Body of pancreas (tissue), 4 donors: Measurements from ENCODE around the gene GSTO2. TPM values are rescaled to one million over a fixed set of nuclear protein-coding genes. Genes with fewer than 3 reads are reported as not detected.
"Not testable (repeated sequence)": the region's sequence is repeated elsewhere in the genome, so short reads cannot be mapped to it uniquely, and the experiment has no call there.

ENCODE experiments used
- ATAC-seq: fragments of 150-250 bp; one replicate; pipeline ENCODE4 v1.9.1; 2016
- DNase-seq, 4 donors: peaks; one replicate each; pipeline ENCODE4 v3.0.0-alpha.2; 2019
- H3K27ac ChIP-seq, 4 donors: fragments of 200-600 bp; sonication (generic); 1 replicate in 3 of 4; 2 replicates in 1 of 4; pipeline versions ENCODE4 v1.5.1 to v1.6.1; 2016 to 2019; ENCODE audit warnings: mild to moderate bottlenecking in 1 of 4, mixed read lengths in 1 of 4, moderate library complexity in 1 of 4
- H3K27me3 ChIP-seq, 2 donors: fragments of 200-600 bp; sonication (generic); one replicate each; pipeline ENCODE4 v1.6.0; 2016; ENCODE audit warnings: mild to moderate bottlenecking in 1 of 2
- H3K36me3 ChIP-seq, 2 donors: fragments of 200-600 bp; sonication (generic); replicated peaks in 1 of 2; 2 replicates each; pipeline ENCODE4 v1.5.1; 2016; ENCODE audit warnings: low read depth in 2 of 2; ENCODE audit not compliant: insufficient read depth in 1 of 2
- H3K4me1 ChIP-seq: fragments of 200-600 bp; sonication (generic); one replicate; pipeline ENCODE4 v1.6.0; 2016
- H3K4me3 ChIP-seq, 2 donors: fragments of 200-600 bp; sonication (generic); 1 replicate in 1 of 2; 2 replicates in 1 of 2; pipeline ENCODE4 v1.5.1; 2016 to 2019
- H3K9me3 ChIP-seq, 3 donors: fragments of 200-600 bp; sonication (generic); 1 replicate in 2 of 3; 2 replicates in 1 of 3; pipeline ENCODE4 v1.5.1; 2016
- CTCF ChIP-seq, 7 experiments: fragments of 450-650 bp in 4 of 7; fragments of 200-600 bp in 3 of 7; sonication (generic) in 3 of 7; IDR thresholded peaks; one replicate each; pipeline ENCODE4 v1.5.1; 2016 to 2019; ENCODE audit warnings: antibody characterized with exemption in 7 of 7
- POLR2A ChIP-seq, 3 donors: fragments of 450-650 bp; IDR thresholded peaks; one replicate each; pipeline ENCODE4 v1.6.1; 2016; ENCODE audit warnings: antibody characterized with exemption in 3 of 3, mild to moderate bottlenecking in 2 of 3
- WGBS, 2 donors: methylation state at CpG; one replicate each; pipeline ENCODE4 v1.1.5; 2017; 5-methylcytosine and 5-hydroxymethylcytosine counted together
- intact Hi-C: fragments of 100-400 bp; cut with DNase I; formaldehyde crosslinking; loops from one replicate; pipeline ENCODE4 v1.15.1; 2023
- total RNA-seq, 2 donors: library from RNA; depleted of rRNA; stranded (reverse); fragments of >200 nt; gene quantifications; one replicate each; pipeline ENCODE4 v1.1.0, GENCODE V29; 2016

GSTO2 gene
- total RNA-seq, 2 donors from 2014 or later: 9.6 to 26.5 TPM

GRCh38 chr10:104235801-104236200, 33.2 kb upstream of the GSTO2 start:
- intact Hi-C loops: no loop called here
- ATAC-seq (no peak), DNase-seq (no peak)
- H3K27me3 ChIP-seq: no peaks in the 10 kb centered on the region
- peaks cover 4% of the 10 kb centered on the region for H3K4me1 ChIP-seq
- 55 to 67% methylated on average over 3 of the region's 3 CpGs for WGBS, 2 donors
- TF ChIP-seq CTCF (IDR thresholded peaks at IDR 0.05) (no peak), POLR2A (IDR thresholded peaks at IDR 0.05) (no peak)
- H3K36me3 ChIP-seq: no peaks in the 10 kb centered on the region
- no peaks in the 10 kb centered on the region for H3K9me3 ChIP-seq
- no peak overlapping the region for H3K27ac ChIP-seq
- H3K4me3 ChIP-seq: no peak overlapping the region

GRCh38 chr10:104240078-104240477, 28.9 kb upstream of the GSTO2 start:
- Histone ChIP-seq H3K27me3 (no peaks in the 10 kb centered on the region), H3K4me1 (no peaks in the 10 kb centered on the region), H3K4me3 (no peak overlapping the region), H3K27ac (no peak overlapping the region), H3K9me3 (no peaks in the 10 kb centered on the region), H3K36me3 (no peaks in the 10 kb centered on the region)
- TF ChIP-seq CTCF (IDR thresholded peaks at IDR 0.05): no peak
- no peak for TF ChIP-seq POLR2A (IDR thresholded peaks at IDR 0.05)
- intact Hi-C loops: no loop called here
- 48 to 54% methylated on average over 2 of the region's 2 CpGs for WGBS, 2 donors
- DNase-seq: no peak
- no peak for ATAC-seq

GRCh38 chr10:104242545-104242944, 26.4 kb upstream of the GSTO2 start:
- no peaks in the 10 kb centered on the region for H3K9me3 ChIP-seq
- no peak overlapping the region for H3K27ac ChIP-seq
- no peak overlapping the region for H3K4me3 ChIP-seq
- no peak for ATAC-seq
- no peaks in the 10 kb centered on the region for H3K27me3 ChIP-seq
- H3K4me1 ChIP-seq: no peaks in the 10 kb centered on the region
- TF ChIP-seq CTCF (IDR thresholded peaks at IDR 0.05) (no peak), POLR2A (IDR thresholded peaks at IDR 0.05) (no peak)
- no peaks in the 10 kb centered on the region for H3K36me3 ChIP-seq
- intact Hi-C loops: no loop called here
- DNase-seq: no peak

GRCh38 chr10:104243009-104243408, 26.0 kb upstream of the GSTO2 start:
- H3K4me1 ChIP-seq, DNase-seq, intact Hi-C loops, H3K27me3 ChIP-seq, ATAC-seq, H3K4me3 ChIP-seq, H3K36me3 ChIP-seq, H3K27ac ChIP-seq, H3K9me3 ChIP-seq: not testable (repeated sequence)
- 65 to 70% methylated on average over 3 of the region's 3 CpGs for WGBS, 2 donors

- ATAC-seq (no peak), DNase-seq (no peak)
- 52 to 53% methylated on average over 5 of the region's 5 CpGs for WGBS, 2 donors
- TF ChIP-seq CTCF (IDR thresholded peaks at IDR 0.05): no peak
- TF ChIP-seq POLR2A (IDR thresholded peaks at IDR 0.05): no peak
- no peak overlapping the region for H3K27ac ChIP-seq
- H3K9me3 ChIP-seq: no peaks in the 10 kb centered on the region
- no peaks in the 10 kb centered on the region for H3K36me3 ChIP-seq
- H3K4me3 ChIP-seq: no peak overlapping the region
- intact Hi-C loops: no loop called here
- H3K4me1 ChIP-seq: no peaks in the 10 kb centered on the region
- no peaks in the 10 kb centered on the region for H3K27me3 ChIP-seq
Measured at GRCh38 chr10:104243512-104243911, 25.5 kb upstream of the GSTO2 start.
